Keratinocyte (primary cell): Measurements from ENCODE around the gene EMP3.

Experiments used
- CTCF ChIP-seq, 3 experiments: IDR thresholded peaks in 1 of 3; conservative IDR thresholded peaks in 1 of 3; optimal IDR thresholded peaks in 1 of 3; 2 replicates in 2 of 3; 3 replicates in 1 of 3; pipeline versions ENCODE3 to v1.5.1; 2011; ENCODE audit warnings: low read length in 3 of 3, mild to moderate bottlenecking in 3 of 3, moderate library complexity in 2 of 3, control low read depth in 1 of 3, inconsistent platforms in 1 of 3; ENCODE audit not compliant: insufficient read depth in 2 of 3; ENCODE audit errors: extremely low read depth in 1 of 3
- EZH2 ChIP-seq: IDR thresholded peaks from one replicate; pipeline ENCODE4 v1.6.1; 2012; ENCODE audit warnings: inconsistent platforms, mild to moderate bottlenecking, low read length, moderate library complexity

GRCh38 chr19:48284896-48285295 is 40.5 kb upstream of the EMP3 start:
- TF ChIP-seq CTCF (optimal IDR thresholded peaks at IDR 0.05 in 1 of 3, IDR thresholded peaks at IDR 0.05 in 1 of 3, conservative IDR thresholded peaks at IDR 0.05 in 1 of 3; ENCODE audit: extremely low read depth in 1 of 3, insufficient read depth in 2 of 3, low read length in 3 of 3) = no peak
- no peak for TF ChIP-seq EZH2
